Bronchial epithelial cell (primary cell): Measurements from ENCODE around the gene GRIK3. TPM values are rescaled to one million over a fixed set of nuclear protein-coding genes. Genes with fewer than 3 reads are reported as not detected.

Experiments
- DNase-seq: peaks from one replicate; pipeline ENCODE4 v3.0.0-alpha.2; 2010; ENCODE audit warnings: low read depth
- FAIRE-seq: peaks from 2 replicates; lab custom pipeline; 2011; peaks lifted over from hg19 to GRCh38; lab: Jason Lieb, UNC
- H3K27me3 ChIP-seq: 2 replicates; pipeline ENCODE4 v1.5.1; 2011; ENCODE audit warnings: low read length; ENCODE audit not compliant: control insufficient read depth, insufficient read depth
- H3K36me3 ChIP-seq: 2 replicates; pipeline ENCODE4 v1.5.1; 2011; ENCODE audit warnings: low read length; ENCODE audit not compliant: control insufficient read depth, insufficient read depth
- H3K4me3 ChIP-seq: 2 replicates; pipeline ENCODE4 v1.5.1; 2011; ENCODE audit warnings: mild to moderate bottlenecking, low read depth, low read length, control low read depth
- total RNA-seq: library from RNA; depleted of rRNA; stranded (reverse); fragments of >200 nt; gene quantifications from 2 replicates; pipeline ENCODE4 v1.2.1, GENCODE V29; 2014
- TF ChIP-seq, protein P1 (sequence below): IDR thresholded peaks from 2 replicates; pipeline ENCODE4 v1.5.1; 2011; ENCODE audit warnings: mild to moderate bottlenecking, moderate library complexity, low read length, control low read depth, inconsistent platforms; ENCODE audit not compliant: insufficient read depth, severe bottlenecking

GRIK3 gene
- total RNA-seq, 1 donor from 2014 or later: under 0.01 TPM

DNA sequence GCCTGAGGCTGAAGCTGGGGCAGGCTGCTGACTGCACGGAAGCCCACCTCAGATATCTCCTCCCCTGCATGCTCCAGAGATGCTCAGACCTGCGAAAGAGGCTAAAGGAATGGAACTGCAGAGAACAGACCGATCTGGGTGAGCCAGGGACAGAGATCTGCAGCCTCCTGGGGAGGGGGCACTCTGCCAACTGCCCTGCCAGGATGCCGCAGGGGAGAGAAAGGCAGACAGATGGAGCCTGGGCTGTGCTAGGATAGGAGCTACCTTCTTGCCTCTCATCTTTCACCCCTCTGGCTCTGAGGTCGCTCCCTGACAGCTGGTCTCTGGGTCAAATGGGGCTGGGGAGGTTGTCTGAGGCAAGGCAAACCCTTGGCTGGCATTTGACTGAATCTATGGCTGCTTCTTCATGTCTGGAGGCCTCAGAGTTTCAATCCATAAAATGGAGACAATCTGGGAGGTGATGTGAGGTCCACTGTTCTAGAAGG is 238.2 kb downstream of the GRIK3 start:
- Histone ChIP-seq H3K4me3 (no peak overlapping the region), H3K27me3 (no peaks in the 10 kb centered on the region), H3K36me3 (no peaks in the 10 kb centered on the region)
- TF ChIP-seq, protein P1, sequence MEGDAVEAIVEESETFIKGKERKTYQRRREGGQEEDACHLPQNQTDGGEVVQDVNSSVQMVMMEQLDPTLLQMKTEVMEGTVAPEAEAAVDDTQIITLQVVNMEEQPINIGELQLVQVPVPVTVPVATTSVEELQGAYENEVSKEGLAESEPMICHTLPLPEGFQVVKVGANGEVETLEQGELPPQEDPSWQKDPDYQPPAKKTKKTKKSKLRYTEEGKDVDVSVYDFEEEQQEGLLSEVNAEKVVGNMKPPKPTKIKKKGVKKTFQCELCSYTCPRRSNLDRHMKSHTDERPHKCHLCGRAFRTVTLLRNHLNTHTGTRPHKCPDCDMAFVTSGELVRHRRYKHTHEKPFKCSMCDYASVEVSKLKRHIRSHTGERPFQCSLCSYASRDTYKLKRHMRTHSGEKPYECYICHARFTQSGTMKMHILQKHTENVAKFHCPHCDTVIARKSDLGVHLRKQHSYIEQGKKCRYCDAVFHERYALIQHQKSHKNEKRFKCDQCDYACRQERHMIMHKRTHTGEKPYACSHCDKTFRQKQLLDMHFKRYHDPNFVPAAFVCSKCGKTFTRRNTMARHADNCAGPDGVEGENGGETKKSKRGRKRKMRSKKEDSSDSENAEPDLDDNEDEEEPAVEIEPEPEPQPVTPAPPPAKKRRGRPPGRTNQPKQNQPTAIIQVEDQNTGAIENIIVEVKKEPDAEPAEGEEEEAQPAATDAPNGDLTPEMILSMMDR: no peak
- FAIRE-seq (no peak), DNase-seq (no peak)

DNA sequence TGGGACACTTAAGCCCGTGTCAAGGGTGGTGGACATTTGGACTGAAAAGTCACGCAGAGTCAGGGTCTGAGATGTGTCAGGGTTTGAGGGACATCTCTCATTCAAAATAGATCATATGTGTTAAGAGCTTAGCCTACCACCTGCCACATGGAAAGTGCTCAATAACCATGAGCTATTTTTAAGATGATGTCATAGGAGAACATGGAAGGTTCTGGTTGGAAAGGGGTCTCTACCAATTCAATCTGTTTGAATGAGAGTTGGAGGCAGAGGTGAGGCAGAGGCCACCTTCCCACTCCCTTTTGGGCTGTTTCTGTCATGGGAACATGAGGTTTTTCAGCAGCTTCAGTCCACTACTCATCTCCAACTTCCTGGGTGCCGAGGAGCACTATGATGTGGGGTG is 239.9 kb downstream of the GRIK3 start:
- Histone ChIP-seq H3K27me3 (no peaks in the 10 kb centered on the region), H3K36me3 (no peaks in the 10 kb centered on the region), H3K4me3 (no peak overlapping the region)
- DNase-seq: no peak
- no peak for FAIRE-seq
- TF ChIP-seq, protein P1: no peak

DNA sequence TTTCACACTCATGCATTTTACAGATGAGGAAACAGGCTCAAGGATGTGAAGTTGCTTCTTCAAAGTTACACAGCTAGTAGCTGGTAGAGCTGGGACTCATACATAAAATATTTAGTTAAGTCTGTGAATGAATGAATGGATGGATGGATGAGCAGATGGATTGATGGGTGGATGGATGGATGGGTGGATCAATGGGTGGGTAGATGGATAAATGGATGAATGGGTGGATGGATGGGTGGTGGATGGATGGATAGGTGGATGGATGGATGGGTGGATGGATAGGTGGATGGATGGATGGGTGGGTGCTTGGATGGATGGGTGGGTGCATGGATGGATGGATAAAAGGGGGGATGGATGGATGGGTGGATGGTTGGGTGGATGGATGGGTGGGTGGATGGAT is 240.9 kb downstream of the GRIK3 start:
- no peaks in the 10 kb centered on the region for H3K27me3 ChIP-seq
- no peak for FAIRE-seq
- H3K4me3 ChIP-seq: no peak overlapping the region
- TF ChIP-seq, protein P1: no peak
- no peak for DNase-seq
- no peaks in the 10 kb centered on the region for H3K36me3 ChIP-seq

DNA sequence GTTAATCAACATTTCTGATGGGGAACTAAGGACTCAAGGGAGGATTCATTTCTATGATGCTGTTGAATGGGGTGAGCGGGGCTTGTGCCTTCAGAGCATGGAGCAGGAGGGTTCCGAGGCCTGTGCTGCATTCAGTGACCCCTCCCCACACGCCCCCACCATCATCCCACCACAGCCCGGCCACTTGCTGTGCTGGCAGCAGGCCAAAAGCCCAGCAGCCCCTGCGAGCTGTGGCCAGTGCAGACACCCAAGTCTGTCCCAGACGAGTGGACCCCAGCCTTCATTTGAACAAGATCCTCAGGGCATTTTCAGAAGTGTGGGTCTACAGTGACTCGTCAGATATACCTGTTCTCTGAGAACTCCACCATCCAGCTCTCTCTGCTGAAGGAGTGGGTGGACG is 242.0 kb downstream of the GRIK3 start:
- Histone ChIP-seq H3K27me3 (no peaks in the 10 kb centered on the region), H3K36me3 (no peaks in the 10 kb centered on the region), H3K4me3 (no peak overlapping the region)
- DNase-seq: no peak
- no peak for FAIRE-seq
- TF ChIP-seq, protein P1: no peak

DNA sequence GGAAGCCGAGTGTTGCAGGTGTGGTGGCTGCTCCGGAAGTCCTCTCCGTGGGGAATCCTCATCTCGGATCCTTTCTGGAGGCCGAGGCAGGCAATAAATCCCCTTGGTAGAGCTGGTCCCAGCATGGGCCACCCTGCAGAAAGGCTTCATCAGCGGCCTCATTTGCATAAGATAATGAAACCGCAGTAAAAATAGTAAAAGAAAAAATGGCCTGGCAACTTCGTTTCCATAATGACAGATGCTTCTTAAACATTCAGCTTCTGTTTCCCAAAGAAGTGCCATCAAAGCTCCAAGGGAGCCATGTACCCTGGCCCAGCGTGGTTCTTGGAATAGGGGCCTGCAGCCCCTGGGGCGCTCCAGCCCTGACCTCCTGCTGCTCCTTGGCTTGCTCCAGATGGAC is 244.1 kb downstream of the GRIK3 start:
- H3K4me3 ChIP-seq: no peak overlapping the region
- H3K36me3 ChIP-seq: no peaks in the 10 kb centered on the region
- DNase-seq (no peak), FAIRE-seq (no peak)
- TF ChIP-seq, protein P1: no peak
- no peaks in the 10 kb centered on the region for H3K27me3 ChIP-seq

DNA sequence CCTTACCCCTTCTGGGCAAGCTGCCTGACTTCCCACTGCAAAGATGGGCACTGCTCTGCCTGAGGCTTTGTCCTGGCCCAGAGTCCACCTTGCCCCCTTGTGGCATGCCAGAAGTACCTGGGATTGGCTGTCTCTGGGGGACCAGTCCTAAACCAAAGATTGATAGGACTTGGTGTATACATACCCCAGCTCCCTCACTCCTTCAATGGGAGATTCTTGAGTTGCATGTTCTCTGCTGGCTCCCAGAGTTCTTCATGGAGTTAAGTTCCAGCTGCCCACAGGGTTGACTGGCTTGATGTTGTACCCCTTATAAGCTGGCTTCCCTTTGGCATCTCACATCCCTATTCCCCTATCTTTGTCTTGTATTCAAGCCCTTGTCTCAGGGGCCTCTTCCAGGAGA is 244.8 kb downstream of the GRIK3 start:
- Histone ChIP-seq H3K27me3 (no peaks in the 10 kb centered on the region), H3K36me3 (no peaks in the 10 kb centered on the region), H3K4me3 (no peak overlapping the region)
- DNase-seq (no peak), FAIRE-seq (no peak)
- TF ChIP-seq, protein P1: no peak
